Fibroblast of lung (primary cell): ENCODE measurements around the gene NF2.

ENCODE experiments used
- CTCF ChIP-seq, 2 donors: IDR thresholded peaks in 1 of 2; conservative IDR thresholded peaks in 1 of 2; 1 replicate in 1 of 2; 2 replicates in 1 of 2; pipeline ENCODE4 v1.5.1; 2011 to 2012; ENCODE audit warnings: low read length in 2 of 2, control low read depth in 1 of 2, inconsistent platforms in 1 of 2, low read depth in 1 of 2, mild to moderate bottlenecking in 1 of 2
- EZH2 ChIP-seq: IDR thresholded peaks from 2 replicates; pipeline ENCODE4 v1.5.1; 2012; ENCODE audit warnings: low read length, control low read depth, mild to moderate bottlenecking; ENCODE audit errors: missing control alignments

GRCh38 chr22:29635734-29636357 lies 32.4 kb downstream of the NF2 start:
- TF ChIP-seq CTCF (conservative IDR thresholded peaks at IDR 0.05 in 1 of 2, IDR thresholded peaks at IDR 0.05 in 1 of 2; ENCODE audit: low read depth in 1 of 2, low read length in 2 of 2) (peak; percentile 69 to 75), EZH2 (no peak)
